IMR-90 (cell line): ENCODE measurements around the gene NGEF. TPM values are rescaled to one million over a fixed set of nuclear protein-coding genes. Genes with fewer than 3 reads are reported as not detected.

Experiments
- ATAC-seq: fragments of 200-7000 bp; cut with Tn5 transposase; 2 replicates; pipeline ENCODE4 v1.9.1; 2020; ENCODE audit warnings: low read depth, mild to moderate bottlenecking, moderate library complexity
- BruUV-seq: library from RNA; stranded (reverse); fragments of 400-500 nt; replicated peaks from 2 replicates; lab custom pipeline; 2021; lab: Mats Ljungman, UMichigan
- CTCF ChIA-PET: fragments of 300-600 bp; formaldehyde crosslinking; extraction: SDS; loops from one replicate; lab custom pipeline; 2021; ENCODE audit warnings: antibody characterized with exemption; lab: Yijun Ruan, JAX
- POLR2A ChIA-PET: fragments of 300-600 bp; sonication (Branson Sonifier 250); formaldehyde crosslinking; loops from one replicate; lab custom pipeline; 2022; ENCODE audit warnings: antibody characterized with exemption; ENCODE audit not compliant: unreplicated experiment; lab: Charles Lee
- DNase-seq: peaks from one replicate; pipeline ENCODE4 v3.0.0; 2013
- H2AFZ ChIP-seq: replicated peaks from 2 replicates; pipeline ENCODE3; 2013; ENCODE audit warnings: low read length, mild to moderate bottlenecking; ENCODE audit not compliant: poor library complexity
- H2AK5ac ChIP-seq: 2 replicates; pipeline ENCODE4 v1.6.1; 2013; ENCODE audit warnings: low read depth, low read length, inconsistent platforms
- H2AK9ac ChIP-seq: replicated peaks from 2 replicates; pipeline ENCODE3; 2013; ENCODE audit warnings: mild to moderate bottlenecking, low read depth, low read length, moderate library complexity; ENCODE audit not compliant: poor library complexity
- H2BK120ac ChIP-seq: 2 replicates; pipeline ENCODE4 v1.6.1; 2013; ENCODE audit warnings: low read depth, low read length, inconsistent platforms
- H2BK15ac ChIP-seq: 3 replicates; pipeline ENCODE4 v1.6.1; 2013; ENCODE audit warnings: low read depth, low read length, inconsistent platforms
- H2BK20ac ChIP-seq: 2 replicates; pipeline ENCODE4 v1.6.1; 2013; ENCODE audit warnings: low read depth, mild to moderate bottlenecking, inconsistent platforms, low read length, moderate library complexity
- H2BK5ac ChIP-seq: 2 replicates; pipeline ENCODE4 v1.6.1; 2013; ENCODE audit warnings: mild to moderate bottlenecking, low read depth, low read length, inconsistent platforms; ENCODE audit not compliant: poor library complexity, severe bottlenecking
- H3K14ac ChIP-seq: replicated peaks from 2 replicates; pipeline ENCODE4 v1.6.1; 2013; ENCODE audit warnings: low read depth, low read length, inconsistent platforms
- H3K18ac ChIP-seq: 2 replicates; pipeline ENCODE4 v1.6.1; 2013; ENCODE audit warnings: low read depth, low read length, control low read depth
- H3K23ac ChIP-seq: 2 replicates; pipeline ENCODE4 v1.6.1; 2013; ENCODE audit warnings: low read depth, low read length, inconsistent platforms
- H3K27ac ChIP-seq: 2 replicates; pipeline ENCODE4 v1.5.1; 2013; ENCODE audit warnings: mild to moderate bottlenecking, control low read depth, low read length; ENCODE audit not compliant: insufficient read depth
- H3K27me3 ChIP-seq: 2 replicates; pipeline ENCODE4 v1.6.1; 2013; ENCODE audit warnings: low read length; ENCODE audit not compliant: control insufficient read depth, insufficient read depth
- H3K36me3 ChIP-seq: 2 replicates; pipeline ENCODE4 v1.6.1; 2013; ENCODE audit warnings: low read length, mixed read lengths; ENCODE audit not compliant: control insufficient read depth, insufficient read depth
- H3K4ac ChIP-seq: 2 replicates; pipeline ENCODE4 v1.6.1; 2013; ENCODE audit warnings: low read depth, low read length, inconsistent platforms
- H3K4me1 ChIP-seq: 2 replicates; pipeline ENCODE4 v1.6.1; 2013; ENCODE audit warnings: low read length, mixed read lengths; ENCODE audit not compliant: control insufficient read depth, insufficient read depth
- H3K4me2 ChIP-seq: 2 replicates; pipeline ENCODE4 v1.6.1; 2013; ENCODE audit warnings: low read depth, mild to moderate bottlenecking, control low read depth, low read length, moderate library complexity
- H3K4me3 ChIP-seq: 2 replicates; pipeline ENCODE4 v1.5.1; 2013; ENCODE audit warnings: low read depth, mild to moderate bottlenecking, control low read depth, low read length, moderate library complexity; ENCODE audit not compliant: insufficient read depth
- H3K56ac ChIP-seq: 2 replicates; pipeline ENCODE4 v1.6.1; 2013; ENCODE audit warnings: low read length, inconsistent platforms; ENCODE audit not compliant: insufficient read depth; ENCODE audit errors: extremely low read depth
- H3K79me1 ChIP-seq, 2 experiments: 2 replicates each; pipeline ENCODE4 v1.6.1; 2013; ENCODE audit warnings: low read length in 2 of 2, inconsistent platforms in 1 of 2, low read depth in 1 of 2
- H3K9ac ChIP-seq: 2 replicates; pipeline ENCODE4 v1.6.1; 2013; ENCODE audit warnings: low read depth, low read length, control low read depth
- H3K9me1 ChIP-seq: 2 replicates; pipeline ENCODE4 v1.6.1; 2013; ENCODE audit warnings: low read length, inconsistent platforms; ENCODE audit not compliant: insufficient read depth
- H3K9me3 ChIP-seq: 2 replicates; pipeline ENCODE4 v1.6.1; 2013; ENCODE audit warnings: low read length; ENCODE audit not compliant: control insufficient read depth, insufficient read depth
- H4K20me1 ChIP-seq: 2 replicates; pipeline ENCODE4 v1.6.1; 2013; ENCODE audit warnings: low read length, inconsistent platforms; ENCODE audit not compliant: insufficient read depth
- H4K5ac ChIP-seq: 2 replicates; pipeline ENCODE4 v1.6.1; 2013; ENCODE audit warnings: mild to moderate bottlenecking, low read depth, low read length, control low read depth
- H4K8ac ChIP-seq, 2 experiments: 2 replicates each; pipeline ENCODE4 v1.6.1; 2013; ENCODE audit warnings: low read depth in 2 of 2, low read length in 2 of 2, control low read depth in 1 of 2, inconsistent platforms in 1 of 2
- H4K91ac ChIP-seq: 2 replicates; pipeline ENCODE4 v1.6.1; 2013; ENCODE audit warnings: low read depth, low read length, inconsistent platforms; ENCODE audit not compliant: insufficient read depth
- BHLHE40 ChIP-seq: fragments of 150-350 bp; IDR thresholded peaks from 2 replicates; pipeline ENCODE4 v1.6.1; 2016; ENCODE audit warnings: mild to moderate bottlenecking, low read depth, low read length
- CEBPB ChIP-seq: IDR thresholded peaks from 2 replicates; pipeline ENCODE4 v1.6.1; 2012; ENCODE audit warnings: low read depth, low read length, improper control_type of control experiment
- CHD1 ChIP-seq: IDR thresholded peaks from 2 replicates; pipeline ENCODE4 v1.6.1; 2012; ENCODE audit warnings: low read depth, low read length, improper control_type of control experiment
- CTCF ChIP-seq: conservative IDR thresholded peaks from 2 replicates; pipeline ENCODE4 v1.5.1; 2012; ENCODE audit warnings: mild to moderate bottlenecking, low read depth, low read length, improper control_type of control experiment
- FOS ChIP-seq: fragments of 150-350 bp; IDR thresholded peaks from 2 replicates; pipeline ENCODE4 v1.6.1; 2016; ENCODE audit warnings: low read depth, low read length
- MAFK ChIP-seq: IDR thresholded peaks from 2 replicates; pipeline ENCODE4 v1.6.1; 2012; ENCODE audit warnings: low read depth, low read length, improper control_type of control experiment
- MAZ ChIP-seq: IDR thresholded peaks from 2 replicates; pipeline ENCODE4 v1.6.1; 2012; ENCODE audit warnings: low read depth, mild to moderate bottlenecking, low read length, improper control_type of control experiment, moderate library complexity, borderline replicate concordance
- MXI1 ChIP-seq: IDR thresholded peaks from 2 replicates; pipeline ENCODE4 v1.6.1; 2012; ENCODE audit warnings: low read depth, mild to moderate bottlenecking, low read length, moderate library complexity, borderline replicate concordance
- NFE2L2 ChIP-seq: fragments of 150-350 bp; IDR thresholded peaks from 2 replicates; pipeline ENCODE4 v1.6.1; 2016; ENCODE audit warnings: low read depth, mild to moderate bottlenecking, low read length
- POLR2A ChIP-seq: IDR thresholded peaks from 2 replicates; pipeline ENCODE4 v1.6.1; 2012; ENCODE audit warnings: mild to moderate bottlenecking, low read depth, low read length
- RAD21 ChIP-seq: IDR thresholded peaks from 2 replicates; pipeline ENCODE4 v1.6.1; 2012; ENCODE audit warnings: low read length, improper control_type of control experiment
- RCOR1 ChIP-seq: IDR thresholded peaks from 2 replicates; pipeline ENCODE4 v1.6.1; 2012; ENCODE audit warnings: mild to moderate bottlenecking, low read length, improper control_type of control experiment; ENCODE audit not compliant: insufficient replicate concordance
- RFX5 ChIP-seq: IDR thresholded peaks from 2 replicates; pipeline ENCODE4 v1.8.0; 2012; ENCODE audit warnings: low read depth, mild to moderate bottlenecking, low read length, moderate library complexity
- SMC3 ChIP-seq: fragments of 150-350 bp; IDR thresholded peaks from 2 replicates; pipeline ENCODE4 v1.6.1; 2016; ENCODE audit warnings: low read depth, mild to moderate bottlenecking, antibody characterized with exemption, low read length, moderate library complexity
- USF2 ChIP-seq: fragments of 150-350 bp; IDR thresholded peaks from 2 replicates; pipeline ENCODE4 v1.6.1; 2017; ENCODE audit warnings: mild to moderate bottlenecking, antibody characterized with exemption, low read length, low read depth
- WGBS, 2 experiments: methylation state at CpG; one replicate each; pipeline versions ENCODE4 v1.1.5 to v1.1.7; 2013; ENCODE audit warnings: missing lambda C conversion rate in 2 of 2; ENCODE audit not compliant: insufficient read length in 1 of 2; ENCODE audit errors: extremely low coverage in 2 of 2; 5-methylcytosine and 5-hydroxymethylcytosine counted together
- dilution Hi-C: fragments of 300-500 bp; cut with HindIII; formaldehyde crosslinking; loops from one replicate; pipeline ENCODE4 v1.14.3; 2018; ENCODE audit warnings: low sequenced_read_pairs; ENCODE audit not compliant: unreplicated experiment
- in situ Hi-C: fragments of 300-500 bp; cut with MboI; formaldehyde crosslinking; loops from 3 replicates; pipeline ENCODE4 v1.14.3; 2019; ENCODE audit warnings: low sequenced_read_pairs, inconsistent platforms, mixed read lengths
- intact Hi-C: fragments of 100-400 bp; cut with micrococcal nuclease; formaldehyde crosslinking; loops from 2 replicates; pipeline ENCODE4 v1.10.0; 2022
- polyA plus RNA-seq, 3 experiments: library from polyadenylated mRNA; depleted of rRNA; stranded (reverse); fragments of >200 nt; gene quantifications; 2 replicates each; pipeline ENCODE4 v1.2.3, GENCODE V29; 2012; ENCODE audit warnings: low replicate concordance in 1 of 3
- total RNA-seq: library from RNA; depleted of rRNA; stranded (reverse); fragments of >200 nt; gene quantifications from 2 replicates; pipeline ENCODE4 v1.2.3, GENCODE V29; 2012
- TF ChIP-seq, protein P1 (sequence below): fragments of 150-350 bp; IDR thresholded peaks from 2 replicates; pipeline ENCODE4 v1.6.1; 2016; ENCODE audit warnings: low read depth, mild to moderate bottlenecking, low read length, moderate library complexity, borderline replicate concordance

Gene NGEF
- total and polyA plus RNA-seq, 2 of the 4 experiments (the other 2 are of a cell fraction): 1.1 to 1.7 TPM

GRCh38 chr2:232870018-232870765 is 142.9 kb downstream of the NGEF start, which contains the start of gene SNORC:
Gene SNORC, plus strand, starts transcription at chr2:232870264. Its CDS starts 78 bp downstream, at chr2:232870342.
- no peaks in the 10 kb centered on the region for H3K9me3 ChIP-seq
- H4K5ac ChIP-seq: no peak within 1 kb of the TSS
- H3K4me1 ChIP-seq: no peaks in the 10 kb centered on the region
- H3K79me1 ChIP-seq: no peaks in the 10 kb centered on the region
- no CpG with 5 or more reads among the region's 21 CpGs for WGBS, 2 experiments
- dilution Hi-C loops (no loop called here), in situ Hi-C loops (no loop called here), intact Hi-C loops (no loop called here)
- H2AFZ ChIP-seq: no peak within 1 kb of the TSS
- H2BK120ac ChIP-seq: no peak within 1 kb of the TSS
- H2AK5ac ChIP-seq: no peak within 1 kb of the TSS
- H3K4ac ChIP-seq: no peak within 1 kb of the TSS
- no peak within 1 kb of the TSS for H3K18ac ChIP-seq
- H4K20me1 ChIP-seq: no peaks in the 10 kb centered on the region
- H4K91ac ChIP-seq: no peak within 1 kb of the TSS
- TF ChIP-seq, protein P1, sequence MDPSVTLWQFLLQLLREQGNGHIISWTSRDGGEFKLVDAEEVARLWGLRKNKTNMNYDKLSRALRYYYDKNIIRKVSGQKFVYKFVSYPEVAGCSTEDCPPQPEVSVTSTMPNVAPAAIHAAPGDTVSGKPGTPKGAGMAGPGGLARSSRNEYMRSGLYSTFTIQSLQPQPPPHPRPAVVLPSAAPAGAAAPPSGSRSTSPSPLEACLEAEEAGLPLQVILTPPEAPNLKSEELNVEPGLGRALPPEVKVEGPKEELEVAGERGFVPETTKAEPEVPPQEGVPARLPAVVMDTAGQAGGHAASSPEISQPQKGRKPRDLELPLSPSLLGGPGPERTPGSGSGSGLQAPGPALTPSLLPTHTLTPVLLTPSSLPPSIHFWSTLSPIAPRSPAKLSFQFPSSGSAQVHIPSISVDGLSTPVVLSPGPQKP: no peak
- TF ChIP-seq RCOR1: no peak
- no peak for TF ChIP-seq CTCF
- no peak for TF ChIP-seq CHD1
- no peak for TF ChIP-seq MAZ
- no peak for TF ChIP-seq RFX5
- TF ChIP-seq FOS: no peak
- no peak for TF ChIP-seq SMC3
- TF ChIP-seq USF2: no peak
- TF ChIP-seq NFE2L2: no peak
- TF ChIP-seq POLR2A: no peak
- TF ChIP-seq BHLHE40: no peak
- no peak for TF ChIP-seq RAD21
- TF ChIP-seq CEBPB: no peak
- TF ChIP-seq MAFK: no peak
- TF ChIP-seq MXI1: no peak
- H4K8ac ChIP-seq: no peak within 1 kb of the TSS
- H3K36me3 ChIP-seq: no peaks in the 10 kb centered on the region
- no peak within 1 kb of the TSS for H3K4me2 ChIP-seq
- peak within 1 kb of the TSS; percentile 61 for H2AK9ac ChIP-seq
- H3K27me3 ChIP-seq: no peaks in the 10 kb centered on the region; the same call in 1 of the 2 replicates
- no peak within 1 kb of the TSS for H3K27ac ChIP-seq
- no peak for ATAC-seq
- BruUV-seq: no TSS peak
- no peak within 1 kb of the TSS for H3K56ac ChIP-seq
- DNase-seq: no peak
- H3K4me3 ChIP-seq: no peak within 1 kb of the TSS
- no peaks in the 10 kb centered on the region for H3K9me1 ChIP-seq
- ChIA-PET POLR2A (no interaction called here), CTCF (no interaction called here)
- no peak within 1 kb of the TSS for H2BK5ac ChIP-seq
- no peak within 1 kb of the TSS for H3K23ac ChIP-seq
- H3K14ac ChIP-seq: no peak within 1 kb of the TSS
- no peak within 1 kb of the TSS for H3K9ac ChIP-seq
- H2BK20ac ChIP-seq: no peak within 1 kb of the TSS
- H2BK15ac ChIP-seq: no peak within 1 kb of the TSS
